Measurements from ENCODE around the gene CECR2.
"Not testable (repeated sequence)": the region's sequence is repeated elsewhere in the genome, so short reads cannot be mapped to it uniquely, and the experiment has no call there.

Gene CECR2

DNA sequence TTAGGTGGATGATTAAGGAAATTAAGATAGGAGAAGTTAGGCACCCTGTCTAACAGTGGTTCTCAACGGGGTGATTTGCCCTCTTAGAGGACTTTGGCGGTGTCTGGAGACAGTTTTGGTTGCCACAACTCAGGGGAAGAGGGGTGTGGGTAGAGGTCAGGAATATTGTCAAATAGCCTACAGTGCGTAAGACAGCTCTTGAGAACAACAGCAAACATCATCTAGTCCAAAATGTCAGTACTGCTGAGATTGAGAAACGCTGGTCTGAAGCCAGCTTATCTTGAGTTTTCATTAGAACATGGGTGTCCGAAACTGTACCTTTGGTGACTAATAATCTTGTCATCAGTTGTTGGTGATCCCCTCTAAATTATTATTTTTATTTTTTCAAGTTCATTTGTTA lies 38.4 kb downstream of the CECR2 start:
- no peak for DNase-seq

DNA sequence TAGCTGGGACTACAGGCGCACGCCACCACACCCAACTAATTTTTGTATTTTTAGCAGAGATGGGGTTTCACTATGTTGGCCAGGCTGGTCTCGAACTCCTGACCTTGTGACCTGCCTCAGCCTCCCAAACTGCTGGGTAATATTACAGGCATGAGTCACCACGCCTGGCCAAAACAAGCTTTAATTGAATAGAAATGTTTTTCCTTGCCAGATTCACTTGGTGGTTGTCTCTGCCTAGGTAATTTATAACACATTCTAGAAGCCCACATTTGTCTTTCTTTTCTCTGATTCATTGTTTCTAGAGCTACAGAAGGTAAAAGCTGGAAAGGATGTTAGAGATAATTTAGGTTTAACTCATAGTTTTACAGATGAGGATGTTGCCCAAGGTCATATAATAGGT lies 41.3 kb downstream of the CECR2 start:
- DNase-seq, result no peak

DNA sequence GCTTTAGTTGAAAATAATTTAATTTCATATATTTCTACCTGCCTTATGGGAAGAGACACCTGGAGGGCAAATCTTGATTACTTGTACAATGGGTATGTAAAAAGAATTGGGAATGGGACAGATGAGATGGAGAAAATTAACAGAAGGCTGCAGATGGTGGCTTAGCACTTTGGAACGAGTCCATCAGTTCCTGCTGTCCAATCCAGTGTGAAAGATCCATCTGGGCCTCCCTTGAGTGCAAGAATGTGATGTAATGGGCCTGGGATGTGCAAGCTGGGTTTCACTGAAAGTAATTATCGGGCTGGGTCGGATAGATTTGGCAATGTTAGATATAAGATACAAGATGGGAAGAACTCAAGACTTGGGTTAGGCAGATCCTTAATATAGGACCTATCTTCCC lies 42.0 kb downstream of the CECR2 start:
- no peak for DNase-seq

DNA sequence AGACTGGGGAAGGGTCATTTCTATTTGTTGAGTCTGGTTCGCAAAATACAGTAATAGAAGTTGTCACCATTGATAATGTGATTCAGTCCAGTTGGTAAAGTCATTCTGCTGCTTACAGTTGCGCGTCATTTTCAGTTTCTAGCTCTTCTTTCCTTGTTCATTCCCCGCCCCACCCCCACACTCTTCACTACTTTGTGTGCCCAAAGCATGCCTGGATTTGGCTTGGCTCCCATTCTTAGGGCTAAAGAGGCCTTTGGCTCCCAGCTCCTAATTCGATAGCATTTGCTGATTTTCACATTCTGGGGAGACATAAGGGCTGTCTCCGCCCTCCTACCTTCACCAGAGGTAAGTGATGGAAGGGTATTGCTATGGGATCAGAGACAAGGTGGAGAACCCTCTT lies 43.0 kb downstream of the CECR2 start:
- DNase-seq, result no peak

DNA sequence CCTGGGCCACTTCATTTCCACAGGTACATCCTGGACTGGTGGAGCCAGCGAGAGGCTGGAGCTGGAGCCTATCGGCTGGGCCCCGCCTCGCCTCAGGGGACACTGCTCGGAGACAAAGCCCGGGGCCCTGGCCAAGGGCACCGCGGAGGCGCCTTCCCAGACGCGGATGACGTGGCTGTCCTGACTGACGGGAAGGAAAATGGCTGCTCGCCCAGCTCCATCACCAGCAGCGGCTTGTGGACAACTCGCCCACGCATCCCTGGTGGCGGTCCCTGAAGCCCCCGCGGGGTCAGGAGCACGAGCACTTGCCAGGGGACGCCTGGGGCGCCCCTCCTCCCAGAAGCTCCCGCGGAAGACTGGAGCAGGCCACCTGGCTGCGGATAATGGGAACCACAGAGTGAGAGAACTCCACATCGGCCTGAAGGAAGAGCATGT lies 49.6 kb downstream of the CECR2 start:
- DNase-seq, result no peak

DNA sequence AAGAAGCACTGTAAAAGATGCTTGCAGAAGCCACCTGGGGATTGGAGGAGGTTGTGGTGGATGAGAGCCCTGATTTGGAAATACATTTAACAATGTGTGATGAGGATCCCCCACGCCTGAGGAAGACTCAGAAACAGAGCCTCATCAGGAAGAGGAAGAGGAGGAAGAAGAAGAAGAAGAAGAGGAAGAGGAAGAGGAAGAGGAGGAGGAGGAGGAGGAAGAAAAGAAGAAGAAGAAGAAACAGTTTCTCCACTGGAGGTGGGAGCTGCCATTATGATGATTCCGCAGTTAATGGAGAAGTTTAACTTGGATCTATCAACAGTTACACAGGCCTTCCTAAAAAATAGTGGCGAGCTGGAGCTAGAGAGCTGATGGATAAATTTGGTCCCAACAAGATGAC lies 50.1 kb downstream of the CECR2 start:
- no peak for DNase-seq

DNA sequence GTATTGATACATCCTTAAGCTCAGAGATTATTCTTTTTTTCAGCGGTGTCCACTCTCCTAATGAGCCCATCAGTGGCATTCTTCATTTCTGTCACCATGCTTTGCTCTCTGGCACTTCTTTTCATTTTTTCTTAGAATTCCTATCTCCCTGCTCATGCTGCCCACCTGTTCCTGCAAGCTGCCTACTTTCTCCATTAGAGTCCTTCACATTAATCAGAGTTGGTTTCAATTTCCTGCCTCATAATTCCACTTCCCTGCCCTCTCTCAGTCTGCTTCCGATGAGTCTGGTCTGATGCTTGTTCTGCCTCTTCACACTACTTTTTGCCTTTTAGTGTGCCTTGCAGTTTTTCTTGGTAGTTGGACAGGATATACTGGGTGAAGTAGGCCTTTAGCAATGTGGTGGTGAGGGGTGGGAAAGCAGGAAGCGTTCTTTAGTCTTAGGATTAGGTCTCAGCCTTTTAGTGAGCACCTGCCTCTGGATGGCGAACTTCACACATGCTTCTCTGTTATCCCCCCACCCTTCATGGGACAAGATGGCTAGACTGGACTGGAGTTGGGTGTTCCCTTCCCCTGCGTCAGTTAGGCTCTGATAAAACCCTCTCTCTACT lies 53.6 kb downstream of the CECR2 start:
- DNase-seq, result no peak

DNA sequence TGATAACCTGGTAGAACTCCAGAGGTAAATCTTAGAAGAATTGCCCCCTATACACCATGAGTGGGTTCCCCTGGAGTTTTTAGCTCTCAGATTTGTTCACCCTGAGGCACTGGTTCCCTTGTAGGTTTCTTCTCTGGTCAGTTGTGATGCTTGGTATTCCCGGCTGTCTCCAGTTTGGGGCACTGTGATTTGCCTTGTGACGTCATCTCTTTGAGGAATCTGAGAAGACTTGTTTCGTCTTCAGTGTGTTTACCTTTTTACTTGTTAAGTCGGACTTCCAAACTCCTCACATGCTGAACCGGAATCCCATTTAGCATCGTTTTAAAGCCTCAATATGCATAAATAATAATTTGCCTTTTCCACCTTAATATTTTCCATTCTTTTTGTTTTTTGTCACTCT lies 54.4 kb downstream of the CECR2 start:
- no peak for DNase-seq

DNA sequence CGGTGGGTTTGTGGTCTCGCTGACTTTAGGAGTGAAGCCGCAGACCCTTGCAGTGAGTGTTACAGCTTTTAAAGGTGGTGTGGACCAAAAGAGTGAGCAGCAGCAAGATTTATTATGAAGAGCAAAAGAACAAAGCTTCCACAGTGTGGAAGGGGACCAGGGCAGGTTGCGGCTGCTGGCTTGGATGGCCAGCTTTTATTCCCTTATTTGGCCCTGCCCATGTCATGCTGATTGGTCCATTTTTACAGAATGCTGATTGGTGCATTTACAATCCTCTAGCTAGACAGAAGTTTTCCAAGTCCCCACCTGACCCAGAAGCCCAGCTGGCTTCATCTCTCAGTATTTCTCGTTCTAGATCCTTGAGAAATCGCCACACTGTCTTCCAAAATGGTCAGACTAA lies 58.3 kb downstream of the CECR2 start:
- DNase-seq, result not testable (repeated sequence)

DNA sequence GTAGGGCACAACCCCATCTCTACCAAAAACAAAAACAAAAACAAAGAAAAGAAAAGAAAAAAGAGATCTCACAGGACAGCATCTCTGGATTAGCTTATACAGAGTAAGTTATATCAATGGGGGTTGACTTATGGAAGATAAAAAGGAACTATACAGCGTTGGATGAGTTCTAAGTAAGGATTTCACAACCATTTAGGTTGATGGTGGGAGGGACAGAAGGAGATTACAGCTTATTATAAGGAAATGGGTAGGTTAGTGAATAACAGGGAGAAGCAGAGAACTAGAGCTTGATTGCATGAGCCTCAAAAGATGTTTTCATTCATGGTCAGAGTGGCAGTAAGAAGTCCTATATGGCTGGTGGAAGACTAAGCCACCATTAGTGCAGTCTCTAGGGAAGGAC lies 60.3 kb downstream of the CECR2 start:
- DNase-seq, result no peak

DNA sequence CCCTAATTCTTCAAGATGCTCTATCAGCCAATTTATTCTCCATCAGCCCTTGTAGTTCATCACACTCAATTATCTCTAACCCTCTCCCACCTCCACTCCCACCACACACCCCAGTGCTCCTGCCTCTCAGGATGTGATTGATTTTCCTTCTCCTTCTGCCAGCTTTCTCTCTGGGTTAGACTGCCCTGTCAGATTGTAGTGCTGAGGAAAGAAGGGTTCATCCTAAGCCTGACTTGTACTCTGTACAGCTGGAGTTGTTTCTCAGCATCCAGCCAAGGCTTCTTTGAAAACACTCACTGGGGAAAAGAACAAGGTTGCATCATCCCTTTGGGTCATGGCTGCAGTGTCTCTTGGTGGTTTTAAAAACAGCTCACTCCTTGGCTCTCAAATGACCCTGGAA lies 61.2 kb downstream of the CECR2 start:
- no peak for DNase-seq

DNA sequence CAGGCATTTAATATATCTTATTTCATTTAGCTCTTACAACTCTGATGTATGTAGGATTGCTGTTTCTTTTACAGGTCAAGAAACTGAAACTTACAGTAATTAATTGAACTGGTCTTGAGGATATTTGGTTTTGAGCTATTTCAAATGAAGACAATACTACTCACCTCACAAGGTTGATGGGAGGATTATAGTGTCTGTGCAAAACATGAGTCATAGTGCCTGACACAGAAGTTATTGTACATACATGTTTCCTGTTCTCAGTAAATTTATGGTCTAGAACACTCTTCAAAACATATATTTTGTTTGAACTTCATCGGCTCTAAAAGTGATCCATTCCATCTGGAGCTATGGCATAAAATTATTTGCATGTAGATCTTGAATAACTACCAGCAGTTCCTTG lies 61.9 kb downstream of the CECR2 start:
- DNase-seq, result no peak

DNA sequence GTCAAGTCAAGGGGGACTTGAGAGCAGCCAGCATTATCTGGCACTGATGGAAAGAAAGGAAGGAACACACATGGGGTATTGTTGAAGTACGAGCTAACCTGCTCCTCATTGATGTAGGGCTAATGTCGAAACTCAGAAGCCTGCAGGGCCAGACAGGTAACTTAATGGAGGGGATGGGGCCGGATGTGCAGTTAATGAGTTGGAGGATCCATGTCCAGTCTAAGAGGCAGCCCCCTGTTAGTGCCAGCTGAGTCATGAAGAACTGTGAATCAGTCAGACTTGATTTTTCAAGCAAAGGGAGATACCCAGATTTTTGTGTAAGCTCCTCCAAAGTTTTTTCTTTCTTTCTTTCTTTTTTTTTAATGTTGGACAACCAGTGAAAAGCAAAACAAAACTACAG lies 65.6 kb downstream of the CECR2 start:
- DNase-seq, result no peak

DNA sequence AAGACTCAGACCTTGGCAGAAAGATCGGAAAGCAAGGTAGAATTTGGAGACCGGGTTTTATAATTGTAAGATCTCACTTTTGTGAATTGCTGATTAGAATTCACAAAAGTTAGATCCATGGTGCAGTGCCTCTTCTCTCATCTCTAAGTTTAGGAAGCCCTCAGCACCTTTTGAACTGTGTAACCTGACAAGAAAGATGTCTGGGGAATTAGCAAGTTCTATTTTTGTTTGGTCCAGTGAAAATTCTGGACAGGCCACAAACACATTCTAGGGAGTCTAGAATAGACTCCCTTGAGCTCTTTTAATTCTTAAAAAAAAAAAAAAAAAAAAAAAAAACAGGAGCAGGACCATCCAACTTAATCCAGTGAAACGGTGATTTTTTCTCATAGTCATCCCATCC lies 66.1 kb downstream of the CECR2 start:
- no peak for DNase-seq

DNA sequence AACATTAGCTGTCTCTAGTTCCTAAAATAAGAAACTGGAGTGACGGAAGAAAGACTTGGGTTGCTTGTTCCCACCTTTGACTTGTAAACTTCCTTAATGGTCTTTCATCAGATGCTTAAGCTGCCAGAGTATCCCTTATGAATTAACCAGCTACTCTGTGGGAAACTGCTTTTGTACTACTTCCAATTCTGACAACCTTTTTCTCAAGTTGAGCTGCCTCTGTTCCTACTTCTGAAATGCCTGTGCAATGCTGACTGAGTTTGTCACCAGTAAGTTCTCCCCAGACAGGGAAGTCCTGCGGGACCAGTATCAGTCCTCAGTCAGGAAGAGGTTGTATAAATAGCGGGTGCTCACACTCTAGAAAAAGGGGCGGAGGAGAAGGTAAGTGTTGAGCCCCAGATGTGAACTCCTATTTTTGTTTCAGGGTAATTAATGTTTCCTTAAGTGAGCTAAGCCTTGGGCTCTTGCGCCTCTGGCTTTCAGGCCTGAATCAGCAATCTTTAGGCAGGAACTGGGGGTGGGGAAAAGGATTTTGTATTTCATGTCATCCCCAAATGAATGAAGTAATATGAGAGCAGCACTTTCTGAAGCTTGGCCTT lies 67.2 kb downstream of the CECR2 start:
- no peak for DNase-seq

DNA sequence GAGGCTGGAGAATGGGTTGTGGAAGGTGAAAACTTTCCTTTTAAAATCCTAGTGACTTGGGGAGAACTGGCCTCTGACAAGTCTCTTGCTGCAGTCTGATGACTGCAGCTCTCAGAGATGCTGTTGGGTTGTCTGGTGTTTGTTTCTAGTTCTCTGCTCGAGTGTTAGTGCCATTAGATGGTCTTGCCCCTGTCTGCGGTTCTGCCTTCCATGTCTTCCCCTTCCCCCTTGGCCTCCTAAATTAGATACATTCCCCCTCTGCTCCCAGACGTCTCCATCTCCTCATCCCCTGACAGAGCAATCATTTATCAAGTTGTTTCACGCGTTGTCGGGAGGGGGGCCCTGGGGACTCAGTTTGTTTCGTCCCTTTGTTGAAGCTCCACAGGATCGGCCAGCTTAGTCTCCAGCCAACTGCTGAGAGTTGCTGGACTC lies 67.7 kb downstream of the CECR2 start:
- no peak for DNase-seq

DNA sequence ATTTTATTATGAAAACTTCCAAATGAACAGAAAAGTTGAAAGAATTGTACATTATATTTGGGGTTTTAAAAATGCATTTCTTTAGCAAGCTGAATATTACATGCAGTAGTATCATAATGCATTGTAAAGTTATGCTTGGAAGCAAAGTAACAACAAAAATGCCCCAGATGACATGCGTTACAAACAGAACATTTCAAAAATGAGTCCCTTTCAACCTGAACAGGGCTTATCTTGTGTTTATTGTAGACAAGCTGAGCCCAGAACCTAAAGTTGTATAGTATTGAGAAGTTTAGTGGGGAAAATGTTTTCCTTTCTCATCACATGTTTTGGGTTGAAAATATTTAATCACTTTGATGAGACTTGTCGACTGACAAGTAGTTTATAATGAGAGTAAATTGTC lies 68.8 kb downstream of the CECR2 start:
- no peak for DNase-seq

DNA sequence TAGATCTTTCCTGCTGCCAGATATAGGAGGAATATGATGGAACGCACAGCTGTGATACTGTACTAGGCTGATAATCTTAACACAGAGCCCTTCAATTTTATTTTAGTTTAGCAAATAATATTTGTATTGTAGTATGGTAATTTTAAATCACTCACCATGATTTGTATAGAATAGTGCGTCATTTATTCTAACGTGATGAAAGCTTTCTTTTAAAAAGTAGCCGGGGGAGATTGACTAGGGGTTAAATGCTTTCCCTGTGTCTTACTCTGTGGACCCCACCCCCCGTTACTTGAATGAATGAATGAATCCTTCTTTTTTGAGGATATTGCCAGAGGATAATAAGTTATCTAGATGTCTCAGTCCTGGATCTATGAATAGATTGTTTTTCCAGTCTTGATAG lies 72.1 kb downstream of the CECR2 start:
- no peak for DNase-seq

DNA sequence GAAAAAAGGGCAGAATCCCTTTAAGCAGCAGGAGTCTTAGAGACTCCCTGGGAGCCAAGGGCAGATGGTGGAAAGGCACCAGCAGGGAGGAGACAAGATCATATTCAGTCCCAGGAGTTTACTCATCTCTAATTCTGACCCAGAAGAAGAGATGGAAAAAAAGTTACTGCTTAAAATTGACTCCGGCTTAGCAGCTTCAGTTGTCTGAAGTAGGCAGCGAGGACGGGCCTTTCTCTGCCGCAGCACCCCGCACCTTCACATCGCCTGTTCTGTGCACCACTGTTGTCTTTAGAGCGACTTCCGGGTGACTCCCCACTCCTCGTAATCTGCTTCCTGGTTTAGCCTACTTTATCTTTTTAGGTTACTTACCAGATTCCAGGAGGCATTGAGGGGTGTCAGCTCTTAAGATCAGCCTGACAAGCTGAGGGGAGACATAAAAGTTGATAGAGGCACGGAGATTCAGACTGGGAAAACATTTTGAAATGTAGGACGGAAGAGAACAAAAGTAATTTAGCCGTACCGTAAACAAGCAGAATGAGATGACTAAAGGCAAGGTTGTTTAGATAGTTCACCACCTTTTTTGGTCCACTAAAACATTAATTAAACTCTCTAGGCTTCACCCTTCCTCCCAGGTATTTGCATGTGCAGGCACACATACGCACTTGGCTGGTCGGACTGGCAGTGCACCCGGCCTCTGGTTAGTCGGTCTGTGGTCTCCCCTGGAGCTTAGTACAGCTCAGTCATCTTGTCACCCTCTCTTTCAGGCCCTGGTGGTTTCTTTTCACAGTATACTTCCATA lies 74.3 kb downstream of the CECR2 start:
- DNase-seq, result no peak

DNA sequence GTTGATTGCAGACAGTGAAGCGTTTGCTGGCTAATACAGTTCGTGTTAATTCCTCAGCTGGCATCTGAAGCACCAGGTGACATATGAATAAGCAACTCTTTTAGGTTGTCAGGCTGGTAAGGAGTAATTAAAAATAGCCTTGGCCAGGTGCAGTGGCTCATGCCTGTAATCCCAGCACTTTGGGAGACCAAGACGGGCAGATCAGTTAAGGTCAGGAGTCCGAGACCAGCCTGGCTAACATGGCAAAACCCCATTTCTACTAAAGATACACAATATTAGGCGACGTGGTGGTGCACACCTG lies 74.9 kb downstream of the CECR2 start:
- no peak for DNase-seq

DNA sequence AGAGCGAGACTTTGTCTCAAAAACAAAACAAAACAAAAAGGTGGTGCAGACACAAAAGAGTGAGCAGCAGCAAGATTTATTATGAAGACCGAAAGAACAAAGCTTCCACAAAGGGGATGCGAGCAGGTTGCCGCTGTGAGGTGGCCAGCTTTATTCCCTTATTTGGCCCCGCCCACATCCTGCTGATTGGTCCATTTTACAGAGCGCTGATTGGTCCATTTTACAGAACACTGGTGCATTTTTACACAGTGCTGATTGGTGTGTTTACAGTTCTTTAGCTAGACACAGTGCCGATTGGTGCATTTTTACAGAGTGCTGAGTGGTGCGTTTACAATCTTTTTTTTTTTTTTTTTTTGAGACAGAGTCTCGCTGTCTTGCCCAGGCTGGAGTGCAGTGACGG lies 77.4 kb downstream of the CECR2 start:
- no peak for DNase-seq

DNA sequence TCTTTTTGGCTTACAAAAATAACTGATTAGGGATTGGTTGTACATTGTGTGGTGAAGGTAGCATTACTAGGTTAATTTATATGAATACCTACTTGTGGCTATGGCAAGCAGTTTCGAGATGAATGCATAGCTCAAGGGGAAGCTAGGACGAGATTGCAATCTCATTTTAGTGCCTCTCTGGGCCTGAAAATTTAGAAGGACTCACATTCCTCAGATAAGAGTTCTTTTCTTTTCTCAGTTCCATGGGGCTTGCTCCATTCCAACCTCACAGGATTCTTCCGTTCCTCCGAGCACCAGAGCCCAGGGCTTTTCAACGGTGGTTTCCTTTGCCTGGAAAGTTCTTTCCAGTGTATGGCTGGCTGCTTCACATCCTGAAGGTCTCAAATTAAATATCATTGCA lies 82.1 kb downstream of the CECR2 start:
- no peak for DNase-seq

DNA sequence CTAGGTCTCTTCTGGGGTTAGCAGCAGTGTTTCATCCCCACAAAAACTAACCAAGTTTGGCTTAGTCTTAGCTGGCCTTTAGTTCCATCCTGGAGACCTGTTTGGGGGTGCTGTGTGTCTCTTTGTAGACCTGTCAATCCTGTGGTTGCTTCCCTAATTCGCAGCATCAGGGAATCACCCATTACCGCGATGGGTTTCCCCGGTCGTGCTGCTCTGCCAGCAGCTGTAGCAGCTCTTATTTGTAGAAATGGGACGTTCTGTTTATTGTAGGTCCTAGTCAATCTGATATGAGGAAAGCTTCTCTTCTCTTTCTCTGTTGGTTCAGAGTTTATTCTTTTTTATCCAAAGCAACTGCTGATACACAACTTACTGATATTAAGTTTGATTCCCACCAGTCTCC lies 91.6 kb downstream of the CECR2 start:
- no peak for DNase-seq

DNA sequence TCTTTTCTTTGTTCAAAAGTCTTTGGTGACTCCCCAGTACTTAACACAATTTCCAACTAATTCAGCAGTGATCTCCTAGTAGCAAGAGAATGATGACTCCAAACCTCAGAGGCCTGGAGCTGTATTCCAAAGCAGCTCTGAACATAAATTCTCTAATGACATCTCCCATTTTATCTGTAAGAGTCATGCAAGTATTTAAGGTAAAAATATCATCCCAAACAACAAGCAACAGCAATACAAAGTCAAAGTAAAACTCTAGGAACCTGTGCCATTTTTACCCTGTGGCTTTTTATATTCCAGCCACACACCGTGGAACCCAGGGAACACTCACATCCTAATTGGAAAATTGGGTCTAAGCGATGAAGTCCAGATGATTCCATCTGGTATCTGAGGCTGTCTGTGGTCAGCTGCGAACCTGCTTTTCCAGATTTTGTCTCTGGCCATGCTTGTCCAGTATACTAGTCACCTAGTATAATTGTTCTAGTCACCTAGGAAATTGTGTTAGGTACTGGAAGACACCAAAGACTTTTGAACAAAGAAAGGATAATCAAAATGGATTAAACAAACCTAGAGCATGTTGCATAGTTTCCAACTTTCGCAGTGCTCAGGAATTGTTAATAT lies 101.7 kb downstream of the CECR2 start:
- no peak for DNase-seq

Data from amniotic stem cell (primary cell).